A673 (cell line): ENCODE measurements around the gene RRAGC. TPM values are rescaled to one million over a fixed set of nuclear protein-coding genes. Genes with fewer than 3 reads are reported as not detected.

ENCODE experiments used
- BruUV-seq: library from RNA; stranded (reverse); fragments of 400-500 nt; replicated peaks from 2 replicates; lab custom pipeline; 2021; lab: Mats Ljungman, UMichigan
- CTCF ChIA-PET: fragments of 300-600 bp; sonication (Branson Sonifier 250); formaldehyde crosslinking; loops from one replicate; lab custom pipeline; 2022; ENCODE audit warnings: antibody characterized with exemption; lab: Charles Lee
- POLR2A ChIA-PET: fragments of 300-600 bp; sonication (Branson Sonifier 250); formaldehyde crosslinking; loops from one replicate; lab custom pipeline; 2022; ENCODE audit warnings: antibody characterized with exemption; ENCODE audit not compliant: low non-redundant PET; lab: Charles Lee
- DNase-seq: peaks from one replicate; pipeline ENCODE4 v3.0.0-alpha.2; 2015; ENCODE audit warnings: low spot score
- H3K27ac ChIP-seq: fragments of 200-600 bp; sonication (generic); 2 replicates; pipeline ENCODE4 v1.5.1; 2016; ENCODE audit warnings: mixed run types, low read depth, mild to moderate bottlenecking, mixed read lengths, antibody characterized with exemption, low read length; ENCODE audit not compliant: poor library complexity, severe bottlenecking
- H3K27me3 ChIP-seq: fragments of 200-600 bp; sonication (generic); replicated peaks from 2 replicates; pipeline ENCODE4 v1.6.1; 2017; ENCODE audit warnings: mixed run types, low read depth, mild to moderate bottlenecking, mixed read lengths, antibody characterized with exemption, low read length; ENCODE audit not compliant: insufficient read depth, poor library complexity
- H3K36me3 ChIP-seq: fragments of 200-600 bp; sonication (generic); 2 replicates; pipeline ENCODE4 v1.6.1; 2016; ENCODE audit warnings: mixed run types, mild to moderate bottlenecking, mixed read lengths, antibody characterized with exemption, low read length; ENCODE audit not compliant: insufficient read depth, poor library complexity, severe bottlenecking
- H3K4me1 ChIP-seq: fragments of 200-600 bp; sonication (generic); 2 replicates; pipeline ENCODE4 v1.6.1; 2017; ENCODE audit warnings: mixed run types, mild to moderate bottlenecking, mixed read lengths, antibody characterized with exemption, low read length; ENCODE audit not compliant: insufficient read depth, poor library complexity, severe bottlenecking
- H3K4me3 ChIP-seq: fragments of 200-600 bp; sonication (generic); 2 replicates; pipeline ENCODE4 v1.5.1; 2016; ENCODE audit warnings: low read depth, mixed run types, mild to moderate bottlenecking, mixed read lengths, low read length; ENCODE audit not compliant: poor library complexity, severe bottlenecking
- H3K9me3 ChIP-seq: fragments of 200-600 bp; sonication (generic); 2 replicates; pipeline ENCODE4 v1.6.1; 2016; ENCODE audit warnings: mixed run types, low read depth, mild to moderate bottlenecking, mixed read lengths, antibody characterized with exemption, low read length; ENCODE audit not compliant: poor library complexity, severe bottlenecking
- EZH2 ChIP-seq: fragments of 200-600 bp; sonication (generic); IDR thresholded peaks from 2 replicates; pipeline ENCODE4 v1.6.1; 2017; ENCODE audit warnings: borderline replicate concordance, low read depth, mild to moderate bottlenecking, mixed read lengths, antibody characterized with exemption, low read length; ENCODE audit not compliant: poor library complexity, severe bottlenecking
- intact Hi-C: fragments of 100-400 bp; cut with micrococcal nuclease; formaldehyde crosslinking; loops from one replicate; pipeline ENCODE4 v1.10.0; 2022; ENCODE audit not compliant: unreplicated experiment
- total RNA-seq: library from RNA; stranded (reverse); gene quantifications from 2 replicates; pipeline ENCODE4 v1.2.3, GENCODE V29; 2021
- TF ChIP-seq, protein P1 (sequence below): fragments of 300-800, 200-600 bp; sonication (generic); conservative IDR thresholded peaks from 2 replicates; pipeline ENCODE4 v1.5.1; 2017; ENCODE audit warnings: low read depth, mild to moderate bottlenecking, antibody characterized with exemption, low read length, moderate library complexity, mixed read lengths

Gene RRAGC
- total RNA-seq, 1 experiment from 2014 or later: 26.0 TPM

DNA sequence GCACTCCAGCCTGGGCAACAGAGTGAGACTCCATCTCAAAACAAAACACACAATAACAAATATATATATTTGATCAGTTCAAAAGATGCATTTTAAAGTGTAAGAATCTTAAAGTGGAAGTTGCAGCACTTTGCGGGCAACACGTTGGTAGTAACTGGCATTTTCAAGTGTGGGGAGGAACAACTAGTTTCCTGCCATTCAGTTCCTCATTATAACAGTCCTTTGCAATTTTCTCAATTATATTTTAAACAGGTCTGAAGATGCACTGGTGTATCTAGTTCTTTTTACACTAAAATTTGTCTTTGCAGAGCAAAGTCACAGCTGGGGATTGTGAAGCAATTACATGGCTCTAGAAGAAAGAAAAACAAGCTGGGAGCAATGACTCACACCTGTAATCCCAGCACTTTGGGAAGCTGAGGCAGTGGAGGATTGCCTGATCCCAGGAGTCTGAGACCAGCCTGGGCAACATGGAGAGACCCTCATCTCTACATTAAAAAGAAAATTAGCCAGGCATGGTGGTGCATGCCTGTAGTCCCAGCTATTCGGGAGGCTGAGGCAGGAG lies 25.3 kb downstream of the RRAGC start:
- H3K27ac ChIP-seq: no peak overlapping the region
- peaks cover 13% of the 10 kb centered on the region for H3K36me3 ChIP-seq
- DNase-seq: no peak
- TF ChIP-seq, protein P1, sequence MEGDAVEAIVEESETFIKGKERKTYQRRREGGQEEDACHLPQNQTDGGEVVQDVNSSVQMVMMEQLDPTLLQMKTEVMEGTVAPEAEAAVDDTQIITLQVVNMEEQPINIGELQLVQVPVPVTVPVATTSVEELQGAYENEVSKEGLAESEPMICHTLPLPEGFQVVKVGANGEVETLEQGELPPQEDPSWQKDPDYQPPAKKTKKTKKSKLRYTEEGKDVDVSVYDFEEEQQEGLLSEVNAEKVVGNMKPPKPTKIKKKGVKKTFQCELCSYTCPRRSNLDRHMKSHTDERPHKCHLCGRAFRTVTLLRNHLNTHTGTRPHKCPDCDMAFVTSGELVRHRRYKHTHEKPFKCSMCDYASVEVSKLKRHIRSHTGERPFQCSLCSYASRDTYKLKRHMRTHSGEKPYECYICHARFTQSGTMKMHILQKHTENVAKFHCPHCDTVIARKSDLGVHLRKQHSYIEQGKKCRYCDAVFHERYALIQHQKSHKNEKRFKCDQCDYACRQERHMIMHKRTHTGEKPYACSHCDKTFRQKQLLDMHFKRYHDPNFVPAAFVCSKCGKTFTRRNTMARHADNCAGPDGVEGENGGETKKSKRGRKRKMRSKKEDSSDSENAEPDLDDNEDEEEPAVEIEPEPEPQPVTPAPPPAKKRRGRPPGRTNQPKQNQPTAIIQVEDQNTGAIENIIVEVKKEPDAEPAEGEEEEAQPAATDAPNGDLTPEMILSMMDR: no peak
- TF ChIP-seq EZH2: no peak
- no TSS peak for BruUV-seq
- intact Hi-C loops: loop anchor here (2.0 kb wide), 1 partner anchor 808 kb away; no protein-coding TSS in a partner anchor
- H3K9me3 ChIP-seq: no peaks in the 10 kb centered on the region
- H3K4me3 ChIP-seq: no peak overlapping the region
- peaks cover 6% of the 10 kb centered on the region for H3K4me1 ChIP-seq
- no peaks in the 10 kb centered on the region for H3K27me3 ChIP-seq
- POLR2A ChIA-PET: no interaction called here
- CTCF ChIA-PET: interaction anchor here (0.6 to 1.6 kb wide), 4 partner anchors 59 to 810 kb away, joined by 3 to 10 read pairs (median 4); no protein-coding TSS in a partner anchor

- Histone ChIP-seq H3K27me3 (no peaks in the 10 kb centered on the region), H3K27ac (no peak overlapping the region), H3K36me3 (peaks cover 2% of the 10 kb centered on the region), H3K4me3 (no peak overlapping the region), H3K9me3 (no peaks in the 10 kb centered on the region), H3K4me1 (peaks cover 6% of the 10 kb centered on the region)
- no peak for DNase-seq
- ChIA-PET CTCF (no interaction called here), POLR2A (no interaction called here)
- no TSS peak for BruUV-seq
- TF ChIP-seq, protein P1: no peak
- no peak for TF ChIP-seq EZH2
- intact Hi-C loops: no loop called here
Observed at GRCh38 chr1:38833146-38833545, 26.4 kb downstream of the RRAGC start.

GRCh38 chr1:38832370-38832734 lies 27.2 kb downstream of the RRAGC start:
- no peak overlapping the region for H3K4me3 ChIP-seq
- H3K36me3 ChIP-seq: no peaks in the 10 kb centered on the region
- intact Hi-C loops: no loop called here
- POLR2A ChIA-PET: no interaction called here
- no peak for DNase-seq
- TF ChIP-seq EZH2: no peak
- TF ChIP-seq, protein P1: no peak
- BruUV-seq: no TSS peak
- no peaks in the 10 kb centered on the region for H3K9me3 ChIP-seq
- peaks cover 6% of the 10 kb centered on the region for H3K4me1 ChIP-seq
- H3K27me3 ChIP-seq: no peaks in the 10 kb centered on the region
- CTCF ChIA-PET: interaction anchor here (0.6 kb wide), 1 partner anchor 222 kb away, joined by 3 read pairs; no protein-coding TSS in a partner anchor
- no peak overlapping the region for H3K27ac ChIP-seq
